K562 (cell line): ENCODE measurements around the gene CYSTM1.

Source experiments
- CEBPB ChIP-seq: fragments of 450-650 bp; IDR thresholded peaks from 2 replicates; pipeline ENCODE4 v1.6.1; 2016; ENCODE audit warnings: missing genetic modification characterization, missing compliant biosample characterization
- CTCF ChIP-seq, 3 experiments: IDR thresholded peaks in 2 of 3; conservative IDR thresholded peaks in 1 of 3; 2 replicates each; pipeline ENCODE4 v1.5.1; 2011 to 2012; ENCODE audit warnings: low read length in 3 of 3, mild to moderate bottlenecking in 3 of 3, control low read depth in 2 of 3, improper control_type of control experiment in 1 of 3, inconsistent platforms in 1 of 3, low read depth in 1 of 3, mixed read lengths in 1 of 3, moderate library complexity in 1 of 3; ENCODE audit not compliant: insufficient read depth in 2 of 3
- E2F3 ChIP-seq: fragments of 250-450 bp; sonication (Bioruptor Pico); IDR thresholded peaks from 2 replicates; pipeline ENCODE4 v1.4.0; 2020; ENCODE audit warnings: mild to moderate bottlenecking
- EHMT2 ChIP-seq: fragments of 450-650 bp; IDR thresholded peaks from 2 replicates; pipeline ENCODE4 v1.6.1; 2018; ENCODE audit warnings: antibody characterized with exemption
- ELF1 ChIP-seq: fragments of 200-800 bp; sonication (Bioruptor generic); IDR thresholded peaks from 2 replicates; pipeline ENCODE4 v1.6.1; 2016; ENCODE audit warnings: missing genetic modification characterization, missing compliant biosample characterization
- EP300 ChIP-seq: IDR thresholded peaks from 2 replicates; pipeline ENCODE4 v1.6.1; 2012; ENCODE audit warnings: low read length, improper control_type of control experiment
- EZH2 ChIP-seq: IDR thresholded peaks from 2 replicates; pipeline ENCODE4 v1.6.1; 2012; ENCODE audit warnings: low read depth, mild to moderate bottlenecking, inconsistent platforms, low read length, borderline replicate concordance
- SMAD1 ChIP-seq: fragments of 150-350 bp; IDR thresholded peaks from 2 replicates; pipeline ENCODE4 v1.6.1; 2014; ENCODE audit warnings: low read length, low read depth; ENCODE audit not compliant: partially characterized antibody
- TEAD1 ChIP-seq, 2 experiments: fragments of 450-650 bp in 1 of 2; sonication (generic) in 1 of 2; formaldehyde crosslinking; IDR thresholded peaks; 2 replicates each; pipeline versions ENCODE4 v1.4.0 to v1.8.0; 2020 to 2022; ENCODE audit warnings: mild to moderate bottlenecking in 2 of 2, missing genetic modification reagents in 1 of 2
- ZNF583 ChIP-seq: fragments of 250-450 bp; sonication (Bioruptor Pico); IDR thresholded peaks from 2 replicates; pipeline ENCODE4 v1.4.0; 2020

- no peak for TF ChIP-seq ZNF583
- TF ChIP-seq EP300 = no peak
- TF ChIP-seq SMAD1 = no peak
- TF ChIP-seq CTCF (IDR thresholded peaks at IDR 0.05 in 2 of 3, conservative IDR thresholded peaks at IDR 0.05 in 1 of 3; ENCODE audit: insufficient read depth in 2 of 3, low read depth in 1 of 3, low read length in 3 of 3) = no peak
- TF ChIP-seq CEBPB (tag) = peak; percentile 76
- no peak for TF ChIP-seq ELF1
- TF ChIP-seq TEAD1 (CRISPR knock-in tag; IDR thresholded peaks at IDR 0.05) = no peak
- TF ChIP-seq E2F3 (CRISPR knock-in tag) = no peak
- TF ChIP-seq EZH2 = no peak
- TF ChIP-seq EHMT2 = no peak
These were observed 44.3 kb downstream of the CYSTM1 start for GRCh38 chr5:140219068-140219991.
